Neuronal stem cell (in vitro differentiated cells): ENCODE data around the gene GNAI2.
"Not testable (repeated sequence)": the region's sequence is repeated elsewhere in the genome, so short reads cannot be mapped to it uniquely, and the experiment has no call there.

Source experiments
- DNase-seq: peaks from one replicate; pipeline ENCODE4 v3.0.0-alpha.2; 2013; ENCODE audit warnings: low spot score
- H2AFZ ChIP-seq: one replicate; pipeline ENCODE4 v1.6.1; 2013; ENCODE audit warnings: mild to moderate bottlenecking, low read length, inconsistent platforms
- H2AK5ac ChIP-seq: 2 replicates; pipeline ENCODE4 v1.6.1; 2013; ENCODE audit warnings: low read depth, mild to moderate bottlenecking, inconsistent platforms, low read length, moderate library complexity, mixed read lengths
- H2BK120ac ChIP-seq: 2 replicates; pipeline ENCODE4 v1.6.1; 2013; ENCODE audit warnings: low read depth, mild to moderate bottlenecking, inconsistent platforms, low read length, moderate library complexity, mixed read lengths
- H2BK12ac ChIP-seq: one replicate; pipeline ENCODE4 v1.6.1; 2013; ENCODE audit warnings: low read length, inconsistent platforms
- H2BK15ac ChIP-seq: 2 replicates; pipeline ENCODE4 v1.6.1; 2013; ENCODE audit warnings: mild to moderate bottlenecking, low read length, inconsistent platforms, mixed read lengths
- H2BK5ac ChIP-seq: one replicate; pipeline ENCODE4 v1.6.1; 2013; ENCODE audit warnings: inconsistent platforms, mild to moderate bottlenecking, low read length, moderate library complexity
- H3K14ac ChIP-seq: one replicate; pipeline ENCODE4 v1.6.1; 2013; ENCODE audit warnings: low read length, inconsistent platforms
- H3K18ac ChIP-seq: 2 replicates; pipeline ENCODE4 v1.6.1; 2013; ENCODE audit warnings: low read length, inconsistent platforms
- H3K23ac ChIP-seq: 2 replicates; pipeline ENCODE4 v1.6.1; 2013; ENCODE audit warnings: low read depth, mild to moderate bottlenecking, mixed read lengths, low read length, inconsistent platforms; ENCODE audit not compliant: poor library complexity
- H3K27ac ChIP-seq: replicated peaks from 3 replicates; pipeline ENCODE4 v1.5.1; 2013; ENCODE audit warnings: low read length, inconsistent platforms
- H3K27me3 ChIP-seq, 3 experiments: 2 replicates each; pipeline ENCODE4 v1.6.1; 2013; ENCODE audit warnings: low read length in 3 of 3, mild to moderate bottlenecking in 2 of 3, inconsistent platforms in 1 of 3, low read depth in 1 of 3, mixed read lengths in 1 of 3, moderate library complexity in 1 of 3; ENCODE audit not compliant: control insufficient read depth in 3 of 3, insufficient read depth in 3 of 3
- H3K36me3 ChIP-seq, 2 donors: replicated peaks in 1 of 2; 2 replicates each; pipeline ENCODE4 v1.6.1; 2013; ENCODE audit warnings: low read length in 2 of 2; ENCODE audit not compliant: control insufficient read depth in 2 of 2, insufficient read depth in 2 of 2
- H3K4ac ChIP-seq: 2 replicates; pipeline ENCODE4 v1.6.1; 2013; ENCODE audit warnings: inconsistent platforms, mild to moderate bottlenecking, low read length, moderate library complexity
- H3K4me1 ChIP-seq, 2 donors: 1 replicate in 1 of 2; 2 replicates in 1 of 2; pipeline ENCODE4 v1.6.1; 2013; ENCODE audit warnings: low read length in 2 of 2, low read depth in 1 of 2; ENCODE audit not compliant: control insufficient read depth in 2 of 2, insufficient read depth in 1 of 2
- H3K4me2 ChIP-seq: one replicate; pipeline ENCODE4 v1.6.1; 2013; ENCODE audit warnings: mild to moderate bottlenecking, low read length, inconsistent platforms; ENCODE audit not compliant: insufficient read depth, poor library complexity, severe bottlenecking
- H3K4me3 ChIP-seq, 2 donors: 2 replicates each; pipeline ENCODE4 v1.5.1; 2013; ENCODE audit warnings: low read length in 2 of 2, mild to moderate bottlenecking in 2 of 2, inconsistent platforms in 1 of 2, moderate library complexity in 1 of 2
- H3K79me1 ChIP-seq: one replicate; pipeline ENCODE4 v1.6.1; 2013; ENCODE audit warnings: low read depth, mild to moderate bottlenecking, inconsistent platforms, low read length, moderate library complexity
- H3K9ac ChIP-seq: one replicate; pipeline ENCODE4 v1.6.1; 2013; ENCODE audit warnings: mild to moderate bottlenecking, low read depth, low read length, inconsistent platforms; ENCODE audit not compliant: poor library complexity
- H3K9me3 ChIP-seq, 2 donors: replicated peaks in 1 of 2; 2 replicates each; pipeline versions ENCODE3 to v1.6.1; 2013; ENCODE audit warnings: low read length in 2 of 2, mild to moderate bottlenecking in 2 of 2, inconsistent platforms in 1 of 2, low read depth in 1 of 2, mixed read lengths in 1 of 2, moderate library complexity in 1 of 2; ENCODE audit not compliant: control insufficient read depth in 2 of 2, insufficient read depth in 1 of 2
- H4K8ac ChIP-seq: one replicate; pipeline ENCODE4 v1.6.1; 2013; ENCODE audit warnings: low read depth, mild to moderate bottlenecking, inconsistent platforms, low read length, moderate library complexity
- H4K91ac ChIP-seq: one replicate; pipeline ENCODE4 v1.6.1; 2013; ENCODE audit warnings: low read length, low read depth, mild to moderate bottlenecking, inconsistent platforms; ENCODE audit not compliant: poor library complexity
- WGBS, 2 donors: extraction: QIAGEN DNeasy Blood & Tissue Kit; methylation state at CpG; one replicate each; pipeline ENCODE4 v1.1.7; 2013; ENCODE audit warnings: missing lambda C conversion rate in 2 of 2, mixed read lengths in 1 of 2; ENCODE audit not compliant: insufficient read length in 2 of 2, insufficient replicate concordance in 1 of 2; ENCODE audit errors: extremely low coverage in 2 of 2; 5-methylcytosine and 5-hydroxymethylcytosine counted together

GNAI2 gene

GRCh38 chr3:50208677-50209344, 27.2 kb upstream of the GNAI2 start:
- Histone ChIP-seq H2BK120ac (no peak overlapping the region), H3K79me1 (no peaks in the 10 kb centered on the region), H3K27ac (no peak overlapping the region), H3K9me3 (no peaks in the 10 kb centered on the region), H3K14ac (no peak overlapping the region), H4K8ac (no peak overlapping the region), H4K91ac (no peak overlapping the region), H2BK15ac (no peak overlapping the region), H3K4ac (no peak overlapping the region), H2BK5ac (no peak overlapping the region), H3K4me1 (peaks cover 11 to 13% of the 10 kb centered on the region in 2 donors), H3K36me3 (no peaks in the 10 kb centered on the region), H3K4me3 (no peak overlapping the region), H2BK12ac (no peak overlapping the region), H2AK5ac (peak overlapping the region; percentile 50), H3K4me2 (no peak overlapping the region), H2AFZ (no peak overlapping the region), H3K18ac (peak overlapping the region; percentile 44), H3K23ac (no peak overlapping the region), H3K27me3 (peaks cover 7 to 85% (median 20%) of the 10 kb centered on the region in 3 experiments), H3K9ac (peak overlapping the region; percentile 50)
- WGBS, 2 donors, result no CpG with 5 or more reads among the region's 14 CpGs
- no peak for DNase-seq

GRCh38 chr3:50210176-50210509, 25.9 kb upstream of the GNAI2 start:
- Histone ChIP-seq H3K4me2 (no peak overlapping the region), H3K79me1 (no peaks in the 10 kb centered on the region), H3K9me3 (no peaks in the 10 kb centered on the region), H3K4me1 (peaks cover 2 to 7% of the 10 kb centered on the region in 2 donors), H4K91ac (no peak overlapping the region), H2AFZ (no peak overlapping the region), H3K23ac (no peak overlapping the region), H2BK5ac (no peak overlapping the region), H2BK120ac (no peak overlapping the region), H3K36me3 (no peaks in the 10 kb centered on the region), H2AK5ac (no peak overlapping the region), H3K27me3 (peaks cover 7 to 85% (median 19%) of the 10 kb centered on the region in 3 experiments), H4K8ac (no peak overlapping the region), H2BK15ac (no peak overlapping the region), H3K14ac (no peak overlapping the region), H2BK12ac (no peak overlapping the region), H3K9ac (no peak overlapping the region), H3K4me3 (no peak overlapping the region), H3K18ac (no peak overlapping the region), H3K27ac (no peak overlapping the region), H3K4ac (no peak overlapping the region)
- no peak for DNase-seq
- no CpG with 5 or more reads among the region's 5 CpGs for WGBS, 2 donors

- Histone ChIP-seq H3K23ac (no peak overlapping the region), H3K4me2 (no peak overlapping the region), H3K27me3 (peaks cover under 1 to 84% (median 13%) of the 10 kb centered on the region in 3 experiments), H2AK5ac (peak overlapping the region; percentile 69), H3K79me1 (no peaks in the 10 kb centered on the region), H3K4ac (no peak overlapping the region), H2AFZ (no peak overlapping the region), H3K9me3 (no peaks in the 10 kb centered on the region), H3K36me3 (no peaks in the 10 kb centered on the region), H4K91ac (no peak overlapping the region), H3K18ac (peak overlapping the region; percentile 73), H2BK5ac (no peak overlapping the region), H2BK15ac (no peak overlapping the region), H3K4me3 (no peak overlapping the region), H3K27ac (no peak overlapping the region), H2BK120ac (no peak overlapping the region), H3K14ac (no peak overlapping the region), H2BK12ac (no peak overlapping the region), H3K4me1 (peaks cover 2 to 7% of the 10 kb centered on the region in 2 donors), H3K9ac (no peak overlapping the region), H4K8ac (no peak overlapping the region)
- no CpG with 5 or more reads among the region's 13 CpGs for WGBS, 2 donors
- DNase-seq, result no peak
Measured at GRCh38 chr3:50210510-50211367, 25.3 kb upstream of the GNAI2 start.

- H3K9me3 ChIP-seq, H2BK5ac ChIP-seq, H3K79me1 ChIP-seq, H3K4me1 ChIP-seq, H3K4ac ChIP-seq, H2BK12ac ChIP-seq, H3K14ac ChIP-seq, H3K27ac ChIP-seq, H3K9ac ChIP-seq, H2AK5ac ChIP-seq, H4K91ac ChIP-seq, H3K36me3 ChIP-seq, H4K8ac ChIP-seq, H2BK120ac ChIP-seq, H2AFZ ChIP-seq, H2BK15ac ChIP-seq, DNase-seq, H3K23ac ChIP-seq, H3K4me3 ChIP-seq, H3K4me2 ChIP-seq: not testable (repeated sequence)
- peaks cover 0 to 78% (median 7%) of the 10 kb centered on the region in 3 experiments for H3K27me3 ChIP-seq
- WGBS, 2 donors, result no CpG with 5 or more reads among the region's 5 CpGs
- peak overlapping the region; percentile 73 for H3K18ac ChIP-seq
Measured at GRCh38 chr3:50211368-50211717, 24.7 kb upstream of the GNAI2 start.
